ENCODE data around the gene SERPINA12. TPM values are rescaled to one million over a fixed set of nuclear protein-coding genes. Genes with fewer than 3 reads are reported as not detected.

The SERPINA12 gene
- total RNA-seq, 4 donors from 2014 or later: not detected

DNA sequence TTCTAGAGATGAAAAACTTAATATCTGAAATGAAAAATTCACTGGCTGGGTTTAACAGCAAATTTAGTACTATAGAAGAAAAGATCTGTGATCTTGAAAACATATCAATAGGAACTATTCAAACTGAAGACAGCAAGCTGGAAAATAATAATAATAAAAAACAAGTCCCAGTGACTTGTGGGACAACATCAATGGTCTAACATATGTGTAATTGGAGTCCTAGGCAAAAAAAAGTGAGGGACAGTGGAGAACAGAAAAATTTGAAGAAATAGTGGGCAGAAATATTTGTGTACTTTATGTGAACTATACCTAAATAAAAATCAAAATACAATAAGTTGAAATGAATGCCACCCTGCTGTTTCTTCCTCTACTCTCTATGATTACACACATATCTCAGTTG, 30.8 kb downstream of the SERPINA12 start:
- TF ChIP-seq, protein P1, sequence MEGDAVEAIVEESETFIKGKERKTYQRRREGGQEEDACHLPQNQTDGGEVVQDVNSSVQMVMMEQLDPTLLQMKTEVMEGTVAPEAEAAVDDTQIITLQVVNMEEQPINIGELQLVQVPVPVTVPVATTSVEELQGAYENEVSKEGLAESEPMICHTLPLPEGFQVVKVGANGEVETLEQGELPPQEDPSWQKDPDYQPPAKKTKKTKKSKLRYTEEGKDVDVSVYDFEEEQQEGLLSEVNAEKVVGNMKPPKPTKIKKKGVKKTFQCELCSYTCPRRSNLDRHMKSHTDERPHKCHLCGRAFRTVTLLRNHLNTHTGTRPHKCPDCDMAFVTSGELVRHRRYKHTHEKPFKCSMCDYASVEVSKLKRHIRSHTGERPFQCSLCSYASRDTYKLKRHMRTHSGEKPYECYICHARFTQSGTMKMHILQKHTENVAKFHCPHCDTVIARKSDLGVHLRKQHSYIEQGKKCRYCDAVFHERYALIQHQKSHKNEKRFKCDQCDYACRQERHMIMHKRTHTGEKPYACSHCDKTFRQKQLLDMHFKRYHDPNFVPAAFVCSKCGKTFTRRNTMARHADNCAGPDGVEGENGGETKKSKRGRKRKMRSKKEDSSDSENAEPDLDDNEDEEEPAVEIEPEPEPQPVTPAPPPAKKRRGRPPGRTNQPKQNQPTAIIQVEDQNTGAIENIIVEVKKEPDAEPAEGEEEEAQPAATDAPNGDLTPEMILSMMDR (IDR thresholded peaks at IDR 0.05; ENCODE audit: low read depth): no peak

GRCh38 chr14:94476023-94476422, 33.2 kb downstream of the SERPINA12 start, which contains the start of gene SERPINA9:
TSS of gene SERPINA9 (minus strand) at chr14:94476197. CDS start at chr14:94469840, 6,357 bp downstream.
- TF ChIP-seq, protein P1 (IDR thresholded peaks at IDR 0.05; ENCODE audit: low read depth): no peak

DNA sequence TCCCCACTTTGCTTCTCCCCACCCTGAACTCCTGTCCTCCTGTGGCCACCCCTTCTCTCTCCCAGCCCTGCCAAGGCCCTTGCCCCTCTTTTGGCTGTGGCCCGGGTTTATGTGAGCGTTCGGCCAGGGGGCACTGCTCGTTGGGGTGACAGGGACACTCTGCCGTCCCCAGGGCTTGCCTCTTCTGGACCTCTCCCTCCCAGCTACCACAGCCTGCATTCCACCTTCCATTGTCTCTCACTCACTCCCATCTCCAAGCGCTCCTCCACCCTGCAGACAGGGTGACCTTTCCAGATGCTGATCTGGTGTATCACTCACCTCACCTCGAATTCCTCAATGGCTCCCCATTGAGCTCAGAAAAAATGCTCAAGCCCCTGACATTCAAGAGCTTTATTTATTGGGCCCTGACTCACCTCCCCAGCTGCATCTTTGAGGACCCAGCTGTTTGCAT, 34.7 kb downstream of the SERPINA12 start:
- TF ChIP-seq, protein P1 (IDR thresholded peaks at IDR 0.05; ENCODE audit: low read depth): no peak

DNA sequence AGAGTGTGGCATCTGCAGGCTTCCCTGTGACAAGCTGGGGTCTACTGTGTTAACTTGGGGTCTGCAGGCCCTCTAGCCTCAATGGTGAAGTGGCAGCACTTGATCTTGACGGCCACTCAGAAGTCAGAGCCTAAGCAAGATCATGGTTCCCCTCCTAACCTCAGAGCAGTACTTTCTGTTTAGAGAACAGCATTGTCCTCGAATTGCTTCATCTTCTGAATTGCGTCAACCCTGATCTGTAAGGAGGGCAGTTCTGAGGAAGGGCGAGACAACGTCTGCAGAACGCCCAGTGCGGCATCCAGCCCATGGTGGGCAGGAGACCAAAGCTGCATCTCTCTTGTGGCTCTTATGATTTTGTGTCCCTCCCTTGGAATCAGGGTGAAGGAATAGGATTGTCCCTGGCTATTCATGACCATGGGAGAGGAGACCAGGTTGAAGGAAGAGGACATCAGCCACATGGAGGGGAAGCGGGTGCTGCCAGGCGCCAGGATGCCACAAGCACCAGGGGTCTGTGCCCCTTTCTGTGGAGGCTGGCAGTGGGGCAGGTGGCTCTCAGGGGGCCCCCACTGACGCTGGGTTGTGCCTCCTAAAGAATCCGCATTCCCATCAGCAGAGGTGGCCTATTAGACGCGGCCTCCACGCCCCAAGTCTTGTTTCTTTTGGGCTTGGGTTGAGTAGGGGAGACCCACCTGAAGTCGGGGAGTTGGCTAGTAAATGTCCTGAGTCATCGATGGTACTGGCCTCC, 35.4 kb downstream of the SERPINA12 start:
- TF ChIP-seq, protein P1 (IDR thresholded peaks at IDR 0.05; ENCODE audit: low read depth): no peak

DNA sequence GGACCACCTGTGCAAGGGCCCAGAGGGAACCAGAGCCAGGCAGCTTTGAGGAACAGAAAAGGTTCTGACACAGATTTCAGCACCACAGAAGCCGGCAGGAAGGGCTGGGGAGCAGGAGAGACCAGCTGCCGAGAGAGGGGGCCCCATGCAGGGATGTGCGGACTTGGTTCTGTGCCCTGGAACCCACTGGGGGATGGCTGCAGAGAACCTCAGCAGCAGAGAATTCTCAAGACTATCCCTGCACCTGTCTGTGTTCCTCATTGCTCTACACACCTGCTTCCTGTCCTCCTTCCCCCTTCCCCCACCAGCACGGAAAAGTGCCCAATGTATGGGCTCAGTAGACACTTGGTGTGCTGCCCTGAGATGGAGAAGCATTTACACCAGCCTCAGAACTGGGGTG, 36.4 kb downstream of the SERPINA12 start:
- TF ChIP-seq, protein P1 (IDR thresholded peaks at IDR 0.05; ENCODE audit: low read depth): no peak

DNA sequence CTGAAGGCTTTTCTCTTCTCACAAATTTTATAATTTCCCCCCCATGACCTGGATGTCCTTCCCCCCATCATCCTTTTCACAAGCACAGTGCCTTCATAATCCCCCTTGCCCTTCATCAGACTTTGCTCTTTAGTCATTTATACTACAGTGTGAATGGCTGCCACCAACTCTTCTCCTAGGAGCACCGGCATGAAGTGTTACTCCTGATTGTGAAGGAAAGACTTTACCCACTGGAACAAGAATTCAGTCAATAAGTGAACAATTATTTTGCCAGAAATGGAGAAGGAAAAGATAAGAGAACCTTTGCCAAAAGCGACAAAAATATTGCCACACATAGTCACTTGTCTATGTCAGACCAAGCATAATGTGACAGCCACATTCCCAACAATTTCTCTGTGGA, 38.2 kb downstream of the SERPINA12 start:
- TF ChIP-seq, protein P1 (IDR thresholded peaks at IDR 0.05; ENCODE audit: low read depth): no peak

- TF ChIP-seq, protein P1 (IDR thresholded peaks at IDR 0.05; ENCODE audit: low read depth): no peak
Observed at GRCh38 chr14:94470311-94470710, 39.0 kb downstream of the SERPINA12 start.

All from subcutaneous adipose tissue (tissue), 4 donors.